Choroid plexus epithelial cell (primary cell): Measurements from ENCODE around the gene ULK4.

Experiments
- DNase-seq: peaks from one replicate; pipeline ENCODE4 v3.0.0-alpha.2; 2010; ENCODE audit warnings: low read depth
- H3K4me3 ChIP-seq: 2 replicates; pipeline ENCODE4 v1.5.1; 2011; ENCODE audit warnings: low read depth, mild to moderate bottlenecking, control low read depth, low read length, moderate library complexity
- CTCF ChIP-seq: conservative IDR thresholded peaks from 2 replicates; pipeline ENCODE4 v1.5.1; 2011; ENCODE audit warnings: low read depth, mild to moderate bottlenecking, control low read depth, inconsistent platforms, low read length, moderate library complexity

The ULK4 gene

GRCh38 chr3:41583014-41583413 lies 378.9 kb downstream of the ULK4 start:
- no peak overlapping the region for H3K4me3 ChIP-seq
- no peak for DNase-seq
- TF ChIP-seq CTCF, result no peak

GRCh38 chr3:41581700-41582099 lies 380.2 kb downstream of the ULK4 start:
- H3K4me3 ChIP-seq, result no peak overlapping the region

GRCh38 chr3:41580274-41580959 lies 381.5 kb downstream of the ULK4 start:
- DNase-seq, result peak; percentile 86
- H3K4me3 ChIP-seq, result no peak overlapping the region
- TF ChIP-seq CTCF, result no peak

More at GRCh38 chr3:41581700-41582099, 380.2 kb downstream of the ULK4 start:
- no peak for DNase-seq
- no peak for TF ChIP-seq CTCF

GRCh38 chr3:41579861-41580260 lies 382.0 kb downstream of the ULK4 start:
- DNase-seq, result no peak
- TF ChIP-seq CTCF, result no peak
- no peak overlapping the region for H3K4me3 ChIP-seq

GRCh38 chr3:41578798-41579197 lies 383.1 kb downstream of the ULK4 start:
- no peak for DNase-seq
- no peak for TF ChIP-seq CTCF
- no peak overlapping the region for H3K4me3 ChIP-seq

GRCh38 chr3:41575724-41576123 lies 386.2 kb downstream of the ULK4 start:
- no peak for DNase-seq
- no peak overlapping the region for H3K4me3 ChIP-seq
- TF ChIP-seq CTCF, result no peak

GRCh38 chr3:41574900-41575299 lies 387.0 kb downstream of the ULK4 start:
- peak; percentile 39 for TF ChIP-seq CTCF
- no peak overlapping the region for H3K4me3 ChIP-seq

More at GRCh38 chr3:41574900-41575299, 387.0 kb downstream of the ULK4 start:
- DNase-seq, result peak; percentile 37
